ENCODE results near the gene CCDC194. TPM values are rescaled to one million over a fixed set of nuclear protein-coding genes. Genes with fewer than 3 reads are reported as not detected.

Gene CCDC194
- total and polyA plus RNA-seq, 2 of the 13 experiments (the other 11 are each of a cell fraction or from before 2014, with no cell fraction given) = 0.13 to 0.21 TPM

DNA sequence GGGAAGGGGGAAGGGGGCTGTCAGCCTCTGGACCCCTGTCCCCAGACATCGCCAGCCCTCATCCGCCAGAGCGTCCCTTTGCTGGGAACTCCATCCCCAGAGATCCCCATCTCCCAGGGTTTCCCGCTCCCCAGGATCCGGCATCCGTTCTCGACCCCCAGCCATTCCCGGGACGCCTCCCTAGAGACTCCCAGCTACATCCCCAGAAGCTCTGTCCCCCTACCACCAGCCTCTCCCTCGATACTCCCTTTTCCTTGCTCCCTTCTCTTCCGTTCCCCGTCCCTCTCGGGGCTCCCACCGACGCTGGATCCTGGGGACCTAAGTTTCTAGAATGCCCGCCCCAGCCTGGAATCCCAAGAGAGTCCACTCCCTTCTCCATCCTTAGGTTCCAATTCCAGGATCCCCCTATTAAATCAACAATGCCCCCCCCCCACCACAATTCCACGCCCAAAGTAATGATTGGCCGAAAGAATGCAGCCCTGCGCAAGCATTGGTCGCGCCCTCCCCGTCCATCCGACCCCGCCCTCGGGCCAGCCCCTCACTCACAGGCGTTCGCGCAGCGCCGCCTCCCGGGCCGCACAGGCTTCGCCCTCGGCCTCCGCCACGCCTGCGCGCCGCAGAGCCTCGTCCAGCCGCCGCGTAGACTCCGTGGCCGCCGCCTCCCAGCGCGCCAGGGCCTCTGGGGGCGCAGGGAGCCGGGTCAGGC is 3.2 kb downstream of the CCDC194 start (continued):
- TF ChIP-seq, protein P1, sequence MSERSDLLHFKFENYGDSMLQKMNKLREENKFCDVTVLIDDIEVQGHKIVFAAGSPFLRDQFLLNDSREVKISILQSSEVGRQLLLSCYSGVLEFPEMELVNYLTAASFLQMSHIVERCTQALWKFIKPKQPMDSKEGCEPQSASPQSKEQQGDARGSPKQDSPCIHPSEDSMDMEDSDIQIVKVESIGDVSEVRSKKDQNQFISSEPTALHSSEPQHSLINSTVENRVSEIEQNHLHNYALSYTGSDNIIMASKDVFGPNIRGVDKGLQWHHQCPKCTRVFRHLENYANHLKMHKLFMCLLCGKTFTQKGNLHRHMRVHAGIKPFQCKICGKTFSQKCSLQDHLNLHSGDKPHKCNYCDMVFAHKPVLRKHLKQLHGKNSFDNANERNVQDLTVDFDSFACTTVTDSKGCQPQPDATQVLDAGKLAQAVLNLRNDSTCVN (CRISPR knock-in tag; IDR thresholded peaks at IDR 0.05; ENCODE audit: borderline replicate concordance) = no peak
- no peak for TF ChIP-seq SNRNP70 (IDR thresholded peaks at IDR 0.05; ENCODE audit: low read depth, low read length)
- 0 out of 2 replicates have a peak, but pooled peaks have one; percentile 35 for TF ChIP-seq ISL2 (CRISPR knock-in tag; IDR thresholded peaks at IDR 0.05)
- TF ChIP-seq ISX (CRISPR knock-in tag; conservative IDR thresholded peaks at IDR 0.05) = no peak
- TF ChIP-seq ZNF556 (CRISPR knock-in tag; IDR thresholded peaks at IDR 0.05; ENCODE audit: borderline replicate concordance) = no peak; the same call in 1 of the 2 replicates
- TF ChIP-seq MED13 (CRISPR knock-in tag; IDR thresholded peaks at IDR 0.05) = no peak
- TF ChIP-seq MBD4 (IDR thresholded peaks at IDR 0.05; ENCODE audit: borderline replicate concordance, low read length) = no peak
- no peak for TF ChIP-seq NPAS2 (CRISPR knock-in tag; IDR thresholded peaks at IDR 0.05; ENCODE audit: borderline replicate concordance)
- no peak for TF ChIP-seq ZNF563 (CRISPR knock-in tag; IDR thresholded peaks at IDR 0.05)
- no peak for TF ChIP-seq CEBPG (CRISPR knock-in tag; IDR thresholded peaks at IDR 0.05)
- TF ChIP-seq, protein P2, sequence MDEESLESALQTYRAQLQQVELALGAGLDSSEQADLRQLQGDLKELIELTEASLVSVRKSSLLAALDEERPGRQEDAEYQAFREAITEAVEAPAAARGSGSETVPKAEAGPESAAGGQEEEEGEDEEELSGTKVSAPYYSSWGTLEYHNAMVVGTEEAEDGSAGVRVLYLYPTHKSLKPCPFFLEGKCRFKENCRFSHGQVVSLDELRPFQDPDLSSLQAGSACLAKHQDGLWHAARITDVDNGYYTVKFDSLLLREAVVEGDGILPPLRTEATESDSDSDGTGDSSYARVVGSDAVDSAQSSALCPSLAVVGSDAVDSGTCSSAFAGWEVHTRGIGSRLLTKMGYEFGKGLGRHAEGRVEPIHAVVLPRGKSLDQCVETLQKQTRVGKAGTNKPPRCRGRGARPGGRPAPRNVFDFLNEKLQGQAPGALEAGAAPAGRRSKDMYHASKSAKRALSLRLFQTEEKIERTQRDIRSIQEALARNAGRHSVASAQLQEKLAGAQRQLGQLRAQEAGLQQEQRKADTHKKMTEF (CRISPR knock-in tag; IDR thresholded peaks at IDR 0.05) = no peak
- TF ChIP-seq ZNF547 (CRISPR knock-in tag; IDR thresholded peaks at IDR 0.05) = peak; percentile 67; the same call in 1 of the 2 replicates
- TF ChIP-seq FOXP1 (IDR thresholded peaks at IDR 0.05) = no peak
- TF ChIP-seq FOXP1 (CRISPR knock-in tag; IDR thresholded peaks at IDR 0.05) = no peak
- no peak for TF ChIP-seq ZFAT (CRISPR knock-in tag; conservative IDR thresholded peaks at IDR 0.05)
- TF ChIP-seq ZBTB7B (CRISPR knock-in tag; IDR thresholded peaks at IDR 0.05) = peak; percentile 73
- no peak for TF ChIP-seq ZNF350 (CRISPR knock-in tag; IDR thresholded peaks at IDR 0.05; ENCODE audit: borderline replicate concordance, low read depth)
- no peak for TF ChIP-seq RARA (CRISPR knock-in tag; IDR thresholded peaks at IDR 0.05)
- TF ChIP-seq ZNF430 (CRISPR knock-in tag; IDR thresholded peaks at IDR 0.05) = no peak
- TF ChIP-seq CC2D1A (CRISPR knock-in tag; IDR thresholded peaks at IDR 0.05) = no peak
- no peak for TF ChIP-seq GATAD2A (CRISPR knock-in tag; IDR thresholded peaks at IDR 0.05)
- no peak for TF ChIP-seq PCBP1 (IDR thresholded peaks at IDR 0.05; ENCODE audit: borderline replicate concordance, low read depth, low read length)
- TF ChIP-seq SOX5 (CRISPR knock-in tag; IDR thresholded peaks at IDR 0.05; ENCODE audit: borderline replicate concordance) = no peak; the same call in 1 of the 2 replicates
- no peak for TF ChIP-seq JARID2 (CRISPR knock-in tag; IDR thresholded peaks at IDR 0.05; ENCODE audit: insufficient replicate concordance)
- no peak for TF ChIP-seq ZNF792 (CRISPR knock-in tag; IDR thresholded peaks at IDR 0.05)
- peak; percentile 58 for TF ChIP-seq ZBTB38 (CRISPR knock-in tag; IDR thresholded peaks at IDR 0.05)
- TF ChIP-seq ZMYM3 (CRISPR knock-in tag; IDR thresholded peaks at IDR 0.05) = no peak
- no peak for TF ChIP-seq ZC3H4 (CRISPR knock-in tag; IDR thresholded peaks at IDR 0.05; ENCODE audit: borderline replicate concordance)
- no peak for TF ChIP-seq ZNF614 (CRISPR knock-in tag; IDR thresholded peaks at IDR 0.05; ENCODE audit: borderline replicate concordance)
- no peak for TF ChIP-seq ZNF224 (CRISPR knock-in tag; IDR thresholded peaks at IDR 0.05)
- TF ChIP-seq RARG (CRISPR knock-in tag; IDR thresholded peaks at IDR 0.05; ENCODE audit: low read depth) = no peak
- no peak for TF ChIP-seq TCF12 (IDR thresholded peaks at IDR 0.05)
- TF ChIP-seq TCF12 (CRISPR knock-in tag; IDR thresholded peaks at IDR 0.05) = no peak
- no peak for TF ChIP-seq HOXA9 (CRISPR knock-in tag; IDR thresholded peaks at IDR 0.05; ENCODE audit: borderline replicate concordance)
